ENCODE measurements around the gene FAM162B. TPM values are rescaled to one million over a fixed set of nuclear protein-coding genes. Genes with fewer than 3 reads are reported as not detected.
"Not testable (repeated sequence)": the region's sequence is repeated elsewhere in the genome, so short reads cannot be mapped to it uniquely, and the experiment has no call there.

The FAM162B gene
- total RNA-seq, 2 donors from 2014 or later = 1.5 to 5.9 TPM

GRCh38 chr6:116741571-116741970, 23.9 kb downstream of the FAM162B start:
- Histone ChIP-seq H3K27ac (no peak overlapping the region), H3K36me3 (no peaks in the 10 kb centered on the region), H3K9me3 (no peaks in the 10 kb centered on the region), H3K4me3 (no peak overlapping the region), H3K4me1 (replicated peaks) (no peaks in the 10 kb centered on the region), H3K27me3 (replicated peaks; ENCODE audit: insufficient read depth) (no peaks in the 10 kb centered on the region)
- no peak for TF ChIP-seq POLR2AphosphoS5 (IDR thresholded peaks at IDR 0.05)
- no peak for TF ChIP-seq CTCF (IDR thresholded peaks at IDR 0.05)
- TF ChIP-seq POLR2A (IDR thresholded peaks at IDR 0.05) = no peak
- DNase-seq (ENCODE audit: low spot score) = no peak
- 69% methylated on average over 1 of the region's 1 CpG for WGBS
- intact Hi-C loops (cut with DNase I) = no loop called here

- H3K4me1 ChIP-seq (replicated peaks); H3K27ac ChIP-seq; DNase-seq (ENCODE audit: low spot score); intact Hi-C loops (cut with DNase I); H3K36me3 ChIP-seq; H3K9me3 ChIP-seq; H3K4me3 ChIP-seq; H3K27me3 ChIP-seq (replicated peaks; ENCODE audit: insufficient read depth): not testable (repeated sequence)
- 95% methylated on average over 3 of the region's 3 CpGs for WGBS
These were observed 25.0 kb downstream of the FAM162B start for GRCh38 chr6:116740486-116740885.

- Histone ChIP-seq H3K36me3 (no peaks in the 10 kb centered on the region), H3K27me3 (replicated peaks; ENCODE audit: insufficient read depth) (no peaks in the 10 kb centered on the region), H3K9me3 (no peaks in the 10 kb centered on the region), H3K4me1 (replicated peaks) (no peaks in the 10 kb centered on the region), H3K27ac (no peak overlapping the region), H3K4me3 (no peak overlapping the region)
- WGBS = 95% methylated on average over 3 of the region's 3 CpGs
- no peak for TF ChIP-seq POLR2AphosphoS5 (IDR thresholded peaks at IDR 0.05)
- no peak for DNase-seq (ENCODE audit: low spot score)
- intact Hi-C loops (cut with DNase I) = no loop called here
These were observed 28.5 kb downstream of the FAM162B start for GRCh38 chr6:116737004-116737403.

DNA sequence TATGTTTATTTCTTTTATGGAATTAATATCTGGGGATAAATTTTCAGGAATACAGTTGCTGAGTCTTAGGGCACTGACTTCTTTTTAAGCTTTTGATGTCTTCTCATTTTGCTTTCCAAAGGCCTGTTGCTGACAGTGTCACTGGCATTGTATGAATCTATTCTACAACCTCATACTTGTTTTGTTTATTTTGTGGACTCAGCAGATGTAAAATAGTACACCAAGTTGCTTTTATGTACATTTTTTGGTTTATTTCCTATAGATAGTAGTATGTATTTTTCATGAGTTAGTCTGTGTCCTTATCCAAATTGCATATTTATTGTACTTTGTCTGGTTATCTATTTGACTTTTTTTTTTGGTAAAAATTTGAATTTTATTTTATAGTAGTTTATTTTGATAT, 35.0 kb downstream of the FAM162B start:
- Histone ChIP-seq H3K27ac (no peak overlapping the region), H3K36me3 (no peaks in the 10 kb centered on the region), H3K4me3 (no peak overlapping the region), H3K9me3 (no peaks in the 10 kb centered on the region), H3K27me3 (replicated peaks; ENCODE audit: insufficient read depth) (no peaks in the 10 kb centered on the region), H3K4me1 (replicated peaks) (no peaks in the 10 kb centered on the region)
- intact Hi-C loops (cut with DNase I) = no loop called here
- TF ChIP-seq CTCF (IDR thresholded peaks at IDR 0.05) (no peak), POLR2AphosphoS5 (IDR thresholded peaks at IDR 0.05) (no peak), POLR2A (IDR thresholded peaks at IDR 0.05) (no peak)
- DNase-seq (ENCODE audit: low spot score) = no peak

DNA sequence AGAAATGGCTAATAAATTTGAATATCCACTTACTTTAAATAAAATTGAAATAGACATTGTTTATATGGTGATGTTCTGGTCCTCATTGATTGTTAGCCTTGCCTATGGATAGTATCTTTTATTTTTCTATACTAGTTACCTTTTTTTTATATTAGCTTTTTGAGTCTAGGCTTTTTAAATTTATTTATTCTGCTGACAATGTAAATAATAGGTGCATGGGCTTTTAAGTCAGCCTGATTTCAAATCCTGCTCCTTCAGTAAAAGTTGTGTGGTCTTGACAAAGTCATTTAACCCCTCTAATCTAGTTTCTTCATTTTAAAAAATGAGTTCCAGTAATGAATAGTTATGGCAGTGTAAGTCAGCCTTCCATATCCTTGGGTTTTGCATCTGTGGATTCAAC, 38.6 kb downstream of the FAM162B start:
- H3K9me3 ChIP-seq = no peaks in the 10 kb centered on the region
- intact Hi-C loops (cut with DNase I) = no loop called here
- TF ChIP-seq POLR2AphosphoS5 (IDR thresholded peaks at IDR 0.05) = no peak
- no peak for TF ChIP-seq POLR2A (IDR thresholded peaks at IDR 0.05)
- no peak for TF ChIP-seq CTCF (IDR thresholded peaks at IDR 0.05)
- H3K27me3 ChIP-seq (replicated peaks; ENCODE audit: insufficient read depth) = no peaks in the 10 kb centered on the region
- no peaks in the 10 kb centered on the region for H3K36me3 ChIP-seq
- no peak overlapping the region for H3K4me3 ChIP-seq
- no peak for DNase-seq (ENCODE audit: low spot score)
- H3K4me1 ChIP-seq (replicated peaks) = no peaks in the 10 kb centered on the region
- no peak overlapping the region for H3K27ac ChIP-seq

GRCh38 chr6:116714761-116715160, 50.8 kb downstream of the FAM162B start:
- TF ChIP-seq POLR2A (IDR thresholded peaks at IDR 0.05) (no peak), CTCF (IDR thresholded peaks at IDR 0.05) (no peak), POLR2AphosphoS5 (IDR thresholded peaks at IDR 0.05) (no peak)
- 94% methylated on average over 2 of the region's 2 CpGs for WGBS
- Histone ChIP-seq H3K27ac (no peak overlapping the region), H3K27me3 (replicated peaks; ENCODE audit: insufficient read depth) (no peaks in the 10 kb centered on the region), H3K4me3 (no peak overlapping the region), H3K36me3 (no peaks in the 10 kb centered on the region), H3K9me3 (no peaks in the 10 kb centered on the region), H3K4me1 (replicated peaks) (no peaks in the 10 kb centered on the region)
- no peak for DNase-seq (ENCODE audit: low spot score)
- intact Hi-C loops (cut with DNase I) = no loop called here

Data from prostate gland (tissue), 2 donors.